ENCODE data around the gene PCDHB1. TPM values are rescaled to one million over a fixed set of nuclear protein-coding genes. Genes with fewer than 3 reads are reported as not detected.
A peak's percentile ranks its signal among the peaks of the same experiment; 100 is the strongest.
"Not testable (repeated sequence)": the region's sequence is repeated elsewhere in the genome, so short reads cannot be mapped to it uniquely, and the experiment has no call there.

PCDHB1 gene
- total RNA-seq, 4 donors from 2014 or later: not detected

DNA sequence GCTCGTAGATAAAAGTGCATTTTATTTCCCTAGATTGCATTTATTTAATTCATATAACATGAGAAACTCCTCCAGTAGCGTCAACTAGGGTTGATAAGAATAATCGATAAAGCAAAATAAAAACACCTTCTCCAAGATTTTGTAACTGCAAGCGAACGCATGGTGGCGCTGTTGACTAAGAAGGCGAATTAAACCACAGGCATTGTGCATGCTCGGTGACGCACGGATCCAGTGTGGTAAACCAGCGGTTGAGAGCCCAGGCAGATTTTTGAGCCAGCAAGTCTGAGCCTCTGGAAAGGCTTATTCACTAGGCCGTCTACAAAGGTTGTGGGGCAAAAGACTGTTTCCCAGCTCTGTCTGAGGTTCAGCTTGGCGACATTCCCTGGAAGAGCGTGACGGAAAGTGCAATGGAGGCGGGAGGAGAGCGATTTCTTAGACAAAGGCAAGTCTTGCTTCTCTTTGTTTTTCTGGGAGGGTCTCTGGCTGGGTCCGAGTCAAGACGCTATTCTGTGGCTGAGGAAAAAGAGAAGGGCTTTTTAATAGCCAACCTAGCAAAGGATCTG, 49.1 kb downstream of the PCDHB1 start, which contains the start of gene PCDHB3:
Gene PCDHB3, plus strand, starts transcription at position 231 of the 563 bp plus-strand sequence. Its CDS starts 177 bp downstream, at position 408.
- TF ChIP-seq POLR2A (IDR thresholded peaks at IDR 0.05) (no peak), EP300 (IDR thresholded peaks at IDR 0.05; ENCODE audit: low read depth) (no peak), POLR2AphosphoS5 (IDR thresholded peaks at IDR 0.05) (no peak)
- TF ChIP-seq, protein P1, sequence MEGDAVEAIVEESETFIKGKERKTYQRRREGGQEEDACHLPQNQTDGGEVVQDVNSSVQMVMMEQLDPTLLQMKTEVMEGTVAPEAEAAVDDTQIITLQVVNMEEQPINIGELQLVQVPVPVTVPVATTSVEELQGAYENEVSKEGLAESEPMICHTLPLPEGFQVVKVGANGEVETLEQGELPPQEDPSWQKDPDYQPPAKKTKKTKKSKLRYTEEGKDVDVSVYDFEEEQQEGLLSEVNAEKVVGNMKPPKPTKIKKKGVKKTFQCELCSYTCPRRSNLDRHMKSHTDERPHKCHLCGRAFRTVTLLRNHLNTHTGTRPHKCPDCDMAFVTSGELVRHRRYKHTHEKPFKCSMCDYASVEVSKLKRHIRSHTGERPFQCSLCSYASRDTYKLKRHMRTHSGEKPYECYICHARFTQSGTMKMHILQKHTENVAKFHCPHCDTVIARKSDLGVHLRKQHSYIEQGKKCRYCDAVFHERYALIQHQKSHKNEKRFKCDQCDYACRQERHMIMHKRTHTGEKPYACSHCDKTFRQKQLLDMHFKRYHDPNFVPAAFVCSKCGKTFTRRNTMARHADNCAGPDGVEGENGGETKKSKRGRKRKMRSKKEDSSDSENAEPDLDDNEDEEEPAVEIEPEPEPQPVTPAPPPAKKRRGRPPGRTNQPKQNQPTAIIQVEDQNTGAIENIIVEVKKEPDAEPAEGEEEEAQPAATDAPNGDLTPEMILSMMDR (IDR thresholded peaks at IDR 0.05): peak in 1 of 5 experiments; percentile 15
- peaks cover 10 to 29% of the 10 kb centered on the region in 2 donors for H3K9me3 ChIP-seq
- no peak within 1 kb of the TSS for H3K27ac ChIP-seq
- H3K4me1 ChIP-seq: no peaks in the 10 kb centered on the region
- peaks cover 14% of the 10 kb centered on the region for H3K27me3 ChIP-seq
- peak within 1 kb of the TSS in 1 of 4 donors; percentile 22 for H3K4me3 ChIP-seq
- 42 to 45% methylated on average over 16 to 19 of the region's 19 CpGs for WGBS, 2 donors (ENCODE audit: low coverage in 1 of 2)
- H3K36me3 ChIP-seq: no peaks in the 10 kb centered on the region
- DNase-seq: no peak
- in situ Hi-C loops (cut with MboI; ENCODE audit: low pct_ligation_motif_present in 1 of 4, low pct_unique_long_range_greater_than_20kb in 1 of 4, low sequenced_read_pairs in 3 of 4) (no loop called here), intact Hi-C loops (cut with DNase I; ENCODE audit: low total_unique reads) (no loop called here)

DNA sequence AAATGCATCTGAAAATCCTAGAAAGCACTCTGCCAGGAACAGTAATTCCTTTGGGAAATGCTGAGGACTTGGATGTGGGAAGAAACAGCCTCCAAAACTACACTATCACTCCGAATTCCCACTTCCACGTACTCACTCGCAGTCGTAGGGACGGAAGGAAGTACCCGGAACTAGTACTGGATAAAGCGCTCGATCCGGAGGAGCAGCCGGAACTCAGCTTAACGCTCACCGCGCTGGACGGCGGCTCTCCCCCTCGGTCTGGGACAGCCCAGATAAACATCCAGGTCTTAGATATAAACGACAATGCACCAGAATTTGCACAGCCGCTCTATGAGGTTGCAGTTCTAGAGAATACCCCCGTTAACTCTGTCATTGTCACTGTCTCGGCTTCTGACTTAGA, 49.9 kb downstream of the PCDHB1 start:
- Histone ChIP-seq H3K9me3 (peaks cover 10 to 25% of the 10 kb centered on the region in 2 donors), H3K4me3 (no peak overlapping the region), H3K27ac (no peak overlapping the region), H3K36me3 (no peaks in the 10 kb centered on the region), H3K27me3 (peaks cover 14% of the 10 kb centered on the region), H3K4me1 (no peaks in the 10 kb centered on the region)
- no peak for TF ChIP-seq POLR2A (IDR thresholded peaks at IDR 0.05)
- TF ChIP-seq, protein P1 (IDR thresholded peaks at IDR 0.05): no peak
- no peak for TF ChIP-seq EP300 (IDR thresholded peaks at IDR 0.05; ENCODE audit: low read depth)
- no peak for TF ChIP-seq POLR2AphosphoS5 (IDR thresholded peaks at IDR 0.05)
- intact Hi-C loops (cut with DNase I; ENCODE audit: low total_unique reads): no loop called here
- in situ Hi-C loops (cut with MboI; ENCODE audit: low pct_ligation_motif_present in 1 of 4, low pct_unique_long_range_greater_than_20kb in 1 of 4, low sequenced_read_pairs in 3 of 4): no loop called here
- WGBS, 2 donors (ENCODE audit: low coverage in 1 of 2): 69 to 76% methylated on average over 10 to 19 of the region's 20 CpGs
- DNase-seq: no peak

DNA sequence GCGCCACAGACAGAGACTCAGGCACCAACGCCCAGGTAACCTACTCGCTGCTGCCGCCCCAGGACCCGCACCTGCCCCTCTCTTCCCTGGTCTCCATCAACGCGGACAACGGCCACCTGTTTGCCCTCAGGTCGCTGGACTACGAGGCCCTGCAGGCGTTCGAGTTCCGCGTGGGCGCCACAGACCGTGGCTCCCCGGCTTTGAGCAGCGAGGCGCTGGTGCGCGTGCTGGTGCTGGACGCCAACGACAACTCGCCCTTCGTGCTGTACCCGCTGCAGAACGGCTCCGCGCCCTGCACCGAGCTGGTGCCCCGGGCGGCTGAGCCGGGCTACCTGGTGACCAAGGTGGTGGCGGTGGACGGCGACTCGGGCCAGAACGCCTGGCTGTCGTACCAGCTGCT, 50.9 kb downstream of the PCDHB1 start:
- H3K36me3 ChIP-seq; H3K4me1 ChIP-seq; H3K4me3 ChIP-seq; in situ Hi-C loops (cut with MboI; ENCODE audit: low pct_ligation_motif_present in 1 of 4, low pct_unique_long_range_greater_than_20kb in 1 of 4, low sequenced_read_pairs in 3 of 4); intact Hi-C loops (cut with DNase I; ENCODE audit: low total_unique reads); DNase-seq; H3K27ac ChIP-seq: not testable (repeated sequence)
- peaks cover 14% of the 10 kb centered on the region for H3K27me3 ChIP-seq
- peaks cover 10 to 25% of the 10 kb centered on the region in 2 donors for H3K9me3 ChIP-seq
- WGBS, 2 donors (ENCODE audit: low coverage in 1 of 2): 57% methylated on average over 7 of the region's 39 CpGs; no CpG with 5 or more reads in 1 of the 2 donors

DNA sequence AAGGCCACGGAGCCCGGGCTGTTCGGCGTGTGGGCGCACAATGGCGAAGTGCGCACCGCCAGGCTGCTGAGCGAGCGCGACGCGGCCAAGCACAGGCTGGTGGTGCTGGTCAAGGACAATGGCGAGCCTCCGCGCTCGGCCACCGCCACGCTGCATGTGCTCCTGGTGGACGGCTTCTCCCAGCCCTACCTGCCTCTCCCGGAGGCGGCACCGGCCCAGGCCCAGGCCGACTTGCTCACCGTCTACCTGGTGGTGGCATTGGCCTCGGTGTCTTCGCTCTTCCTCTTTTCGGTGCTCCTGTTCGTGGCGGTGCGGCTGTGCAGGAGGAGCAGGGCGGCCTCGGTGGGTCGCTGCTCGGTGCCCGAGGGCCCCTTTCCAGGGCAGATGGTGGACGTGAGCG, 51.3 kb downstream of the PCDHB1 start:
- H3K27ac ChIP-seq; H3K36me3 ChIP-seq; H3K4me3 ChIP-seq; intact Hi-C loops (cut with DNase I; ENCODE audit: low total_unique reads); DNase-seq; in situ Hi-C loops (cut with MboI; ENCODE audit: low pct_ligation_motif_present in 1 of 4, low pct_unique_long_range_greater_than_20kb in 1 of 4, low sequenced_read_pairs in 3 of 4); H3K4me1 ChIP-seq: not testable (repeated sequence)
- Histone ChIP-seq H3K9me3 (peaks cover 10 to 25% of the 10 kb centered on the region in 2 donors), H3K27me3 (peaks cover 14% of the 10 kb centered on the region)
- WGBS, 2 donors (ENCODE audit: low coverage in 1 of 2): 73% methylated on average over 23 of the region's 38 CpGs; no CpG with 5 or more reads in 1 of the 2 donors

DNA sequence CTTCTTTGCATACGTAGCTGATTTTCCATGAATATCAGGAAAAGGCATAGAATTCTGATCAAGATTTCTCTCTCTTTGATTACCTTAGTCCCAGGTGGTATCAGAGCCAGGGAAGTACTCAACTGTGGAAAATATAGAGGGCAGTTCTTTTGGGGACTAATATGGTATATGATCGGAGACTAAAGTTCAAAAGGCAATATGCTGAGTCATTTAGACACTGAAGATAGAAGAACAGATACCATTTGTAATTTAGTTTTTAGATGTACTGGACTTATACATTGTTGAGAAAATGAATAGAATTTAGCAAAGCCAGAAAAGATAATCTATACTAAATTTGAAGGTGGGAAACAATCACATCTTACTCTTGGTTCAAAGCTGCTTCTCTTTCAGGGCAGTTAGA, 54.2 kb downstream of the PCDHB1 start:
- H3K9me3 ChIP-seq: peaks cover 16 to 18% of the 10 kb centered on the region in 2 donors
- no peaks in the 10 kb centered on the region for H3K36me3 ChIP-seq
- DNase-seq: no peak
- no peak overlapping the region for H3K27ac ChIP-seq
- H3K27me3 ChIP-seq: no peaks in the 10 kb centered on the region
- no peak for TF ChIP-seq EP300 (IDR thresholded peaks at IDR 0.05; ENCODE audit: low read depth)
- no peaks in the 10 kb centered on the region for H3K4me1 ChIP-seq
- 70 to 93% methylated on average over 2 of the region's 2 CpGs for WGBS, 2 donors (ENCODE audit: low coverage in 1 of 2)
- intact Hi-C loops (cut with DNase I; ENCODE audit: low total_unique reads) (no loop called here), in situ Hi-C loops (cut with MboI; ENCODE audit: low pct_ligation_motif_present in 1 of 4, low pct_unique_long_range_greater_than_20kb in 1 of 4, low sequenced_read_pairs in 3 of 4) (no loop called here)
- no peak overlapping the region for H3K4me3 ChIP-seq

Other genes starting within 250 kb of the PCDHB1 start
- 1 to 10 TPM in 3 of 4 donors, under 1 TPM in 1; 0.79 to 7.9 (median 2.4) TPM for gene PCDHA4, start 244.3 kb upstream of the PCDHB1 start, total RNA-seq
- under 1 TPM in 2 of 4 donors, not detected in 2; 0.79 to 0.96 TPM for gene PCDHA5, start 229.8 kb upstream of the PCDHB1 start, total RNA-seq
- 1 to 10 TPM in 2 of 4 donors, under 1 TPM in 1, not detected in 1; 0.64 to 3.0 (median 1.2) TPM for gene PCDHA6, start 223.4 kb upstream of the PCDHB1 start, total RNA-seq
- 1 to 10 TPM in 2 of 4 donors, under 1 TPM in 1, not detected in 1; 0.37 to 1.4 (median 1.1) TPM for gene PCDHA7, start 217.1 kb upstream of the PCDHB1 start, total RNA-seq
- gene PCDHA8, start 210.2 kb upstream of the PCDHB1 start, total RNA-seq: 1 to 10 TPM in 1 of 4 donors, under 1 TPM in 1, not detected in 2; 0.79 to 1.2 TPM
- under 1 TPM; 0.37 to 1.00 (median 0.58) TPM for gene PCDHA9, start 203.0 kb upstream of the PCDHB1 start, total RNA-seq
- gene PCDHA10, start 195.5 kb upstream of the PCDHB1 start, total RNA-seq: under 1 TPM in 2 of 4 donors, not detected in 2; 0.68 to 0.79 TPM
- 1 to 10 TPM in 1 of 4 donors, under 1 TPM in 1, not detected in 2; 0.48 to 1.2 TPM for gene PCDHA11, start 182.4 kb upstream of the PCDHB1 start, total RNA-seq
- gene PCDHA12, start 176.1 kb upstream of the PCDHB1 start, total RNA-seq: under 1 TPM in 3 of 4 donors, not detected in 1; 0.55 to 0.80 (median 0.64) TPM
- gene PCDHA13, start 169.2 kb upstream of the PCDHB1 start, total RNA-seq: under 1 TPM in 2 of 4 donors, not detected in 2; 0.32 to 0.55 TPM
- gene PCDHAC1, start 125.1 kb upstream of the PCDHB1 start, total RNA-seq: under 1 TPM in 3 of 4 donors, not detected in 1; 0.37 to 0.82 (median 0.48) TPM
- gene PCDHAC2, start 84.9 kb upstream of the PCDHB1 start, total RNA-seq: under 1 TPM in 2 of 4 donors, not detected in 2; 0.41 to 0.48 TPM
- gene PCDHB2, start 43.2 kb downstream of the PCDHB1 start, total RNA-seq: 1 to 10 TPM in 3 of 4 donors, under 1 TPM in 1; 0.80 to 1.9 (median 1.2) TPM
- under 1 TPM in 3 of 4 donors, not detected in 1; 0.64 to 0.82 (median 0.80) TPM for gene PCDHB3, start 49.1 kb downstream of the PCDHB1 start, total RNA-seq
- 1 to 10 TPM in 1 of 4 donors, under 1 TPM in 3; 0.68 to 2.2 (median 0.77) TPM for gene PCDHB4, start 70.4 kb downstream of the PCDHB1 start, total RNA-seq
- gene PCDHB5, start 83.8 kb downstream of the PCDHB1 start, total RNA-seq: 1 to 10 TPM in 3 of 4 donors, not detected in 1; 1.1 to 3.0 (median 1.3) TPM
- under 1 TPM in 2 of 4 donors, not detected in 2; 0.14 to 0.32 TPM for gene PCDHB6, start 98.7 kb downstream of the PCDHB1 start, total RNA-seq
- gene PCDHB7, start 121.3 kb downstream of the PCDHB1 start, total RNA-seq: 1 to 10 TPM in 1 of 4 donors, under 1 TPM in 3; 0.37 to 1.6 (median 0.67) TPM
- under 1 TPM in 2 of 4 donors, not detected in 2; 0.14 to 0.16 TPM for gene PCDHB8, start 126.4 kb downstream of the PCDHB1 start, total RNA-seq
- gene PCDHB16, start 131.0 kb downstream of the PCDHB1 start, total RNA-seq: 1 to 10 TPM in 1 of 4 donors, under 1 TPM in 3; 0.20 to 1.6 (median 0.65) TPM
- 1 to 10 TPM in 1 of 4 donors, under 1 TPM in 2, not detected in 1; 0.40 to 1.6 (median 0.64) TPM for gene PCDHB9, start 135.8 kb downstream of the PCDHB1 start, total RNA-seq
- gene PCDHB10, start 141.0 kb downstream of the PCDHB1 start, total RNA-seq: 1 to 10 TPM in 1 of 4 donors, under 1 TPM in 2, not detected in 1; 0.68 to 1.1 (median 0.79) TPM
- gene PCDHB11, start 148.3 kb downstream of the PCDHB1 start, total RNA-seq: 1 to 10 TPM in 1 of 4 donors, under 1 TPM in 3; 0.20 to 1.5 (median 0.61) TPM
- gene PCDHB12, start 157.3 kb downstream of the PCDHB1 start, total RNA-seq: 1 to 10 TPM in 2 of 4 donors, under 1 TPM in 2; 0.40 to 1.9 (median 1.1) TPM
- gene PCDHB13, start 162.5 kb downstream of the PCDHB1 start, total RNA-seq: 1 to 10 TPM; 1.8 to 4.1 (median 2.5) TPM
- 1 to 10 TPM; 1.4 to 3.3 (median 2.8) TPM for gene PCDHB14, start 172.0 kb downstream of the PCDHB1 start, total RNA-seq
- gene PCDHB15, start 194.0 kb downstream of the PCDHB1 start, total RNA-seq: 1 to 10 TPM in 3 of 4 donors, under 1 TPM in 1; 0.75 to 5.6 (median 1.1) TPM